Kidney (tissue), 14 donors: ENCODE measurements around the gene DHX15. TPM values are rescaled to one million over a fixed set of nuclear protein-coding genes. Genes with fewer than 3 reads are reported as not detected.

ENCODE experiments used
- DNase-seq, 5 donors: peaks; one replicate each; pipeline ENCODE4 v3.0.0-alpha.2; 2013 to 2020
- FAIRE-seq: peaks from 2 replicates; lab custom pipeline; 2012; peaks lifted over from hg19 to GRCh38; lab: Jason Lieb, UNC
- H3K27ac ChIP-seq, 2 donors: one replicate each; pipeline ENCODE4 v1.7.0; 2013; ENCODE audit warnings: low read depth in 2 of 2, low read length in 2 of 2, inconsistent platforms in 1 of 2
- H3K27me3 ChIP-seq: one replicate; pipeline ENCODE4 v1.7.1; 2013; ENCODE audit warnings: low read length, inconsistent platforms; ENCODE audit not compliant: control insufficient read depth, insufficient read depth
- H3K36me3 ChIP-seq, 3 donors: one replicate each; pipeline versions ENCODE4 v1.7.0 to v1.7.1; 2013; ENCODE audit warnings: low read length in 3 of 3, control low read depth in 1 of 3, inconsistent platforms in 1 of 3; ENCODE audit not compliant: insufficient read depth in 3 of 3, control insufficient read depth in 2 of 3
- H3K4me1 ChIP-seq, 3 donors: one replicate each; pipeline versions ENCODE4 v1.7.0 to v1.7.1; 2013; ENCODE audit warnings: low read length in 3 of 3, inconsistent platforms in 1 of 3, low read depth in 1 of 3; ENCODE audit not compliant: control insufficient read depth in 2 of 3, insufficient read depth in 2 of 3
- H3K4me3 ChIP-seq, 3 donors: one replicate each; pipeline versions ENCODE4 v1.7.0 to v1.8.1; 2013; ENCODE audit warnings: low read length in 3 of 3, control low read depth in 1 of 3, inconsistent platforms in 1 of 3
- H3K9ac ChIP-seq, 3 donors: one replicate each; pipeline versions ENCODE4 v1.7.0 to v1.7.1; 2013; ENCODE audit warnings: low read length in 3 of 3, control low read depth in 1 of 3, inconsistent platforms in 1 of 3
- H3K9me3 ChIP-seq, 3 donors: one replicate each; pipeline versions ENCODE4 v1.7.0 to v1.7.1; 2013; ENCODE audit warnings: low read length in 3 of 3, control low read depth in 1 of 3, inconsistent platforms in 1 of 3; ENCODE audit not compliant: control insufficient read depth in 2 of 3, insufficient read depth in 1 of 3
- CTCF ChIP-seq: IDR thresholded peaks from 3 replicates; pipeline ENCODE4 v1.5.1; 2012; ENCODE audit warnings: mild to moderate bottlenecking, moderate library complexity, borderline replicate concordance; ENCODE audit not compliant: insufficient read depth; ENCODE audit errors: extremely low read depth
- intact Hi-C: fragments of 100-400 bp; cut with DNase I; formaldehyde crosslinking; loops from one replicate; pipeline ENCODE4 v1.11.1; 2022
- polyA plus RNA-seq: library from polyadenylated mRNA; stranded (reverse); fragments of 350-450 nt; fragmentation: Illumina TruSeq; extraction: RNeasy Lipid Tissue Mini Kit (QIAGEN cat#74804); gene quantifications from one replicate; pipeline ENCODE4 v1.2.3, GENCODE V29; 2014; ENCODE audit warnings: low read depth, low replicate concordance; ENCODE audit not compliant: insufficient read depth
- total RNA-seq: library from RNA; stranded (reverse); fragmentation: NEBNext Ultra II Directional; extraction: Animal tissue kit (Norgen Biotek cat#: 25700); gene quantifications from one replicate; pipeline ENCODE4 v1.2.1, GENCODE V29; 2021
- donor health status: control.
- donor health status: control.
- donor health status: control.
- donor health status: control.
- donor health status: control.
- donor health status: DM: yes; HTN: yes; CAD: no.
- donor health status: Normal renal cell carcinoma (clear cell type).

DHX15 gene
- total and polyA plus RNA-seq, 2 donors from 2014 or later: 53.4 to 120 TPM

- no peaks in the 10 kb centered on the region for H3K27me3 ChIP-seq
- no peaks in the 10 kb centered on the region for H3K36me3 ChIP-seq
- TF ChIP-seq CTCF: no peak
- H3K4me1 ChIP-seq: no peaks in the 10 kb centered on the region
- no peak overlapping the region for H3K9ac ChIP-seq
- H3K9me3 ChIP-seq: no peaks in the 10 kb centered on the region
- DNase-seq (no peak), FAIRE-seq (no peak)
- intact Hi-C loops: no loop called here
- H3K4me3 ChIP-seq: no peak overlapping the region
- no peak overlapping the region for H3K27ac ChIP-seq
These were observed 87.8 kb downstream of the DHX15 start for GRCh38 chr4:24496597-24496996.

GRCh38 chr4:24495388-24495787 lies 89.0 kb downstream of the DHX15 start:
- H3K27me3 ChIP-seq: no peaks in the 10 kb centered on the region
- FAIRE-seq (no peak), DNase-seq (no peak)
- no peak for TF ChIP-seq CTCF
- H3K4me3 ChIP-seq: no peak overlapping the region
- no peak overlapping the region for H3K9ac ChIP-seq
- no peaks in the 10 kb centered on the region for H3K9me3 ChIP-seq
- no peaks in the 10 kb centered on the region for H3K36me3 ChIP-seq
- no peaks in the 10 kb centered on the region for H3K4me1 ChIP-seq
- H3K27ac ChIP-seq: no peak overlapping the region
- intact Hi-C loops: no loop called here

DNA sequence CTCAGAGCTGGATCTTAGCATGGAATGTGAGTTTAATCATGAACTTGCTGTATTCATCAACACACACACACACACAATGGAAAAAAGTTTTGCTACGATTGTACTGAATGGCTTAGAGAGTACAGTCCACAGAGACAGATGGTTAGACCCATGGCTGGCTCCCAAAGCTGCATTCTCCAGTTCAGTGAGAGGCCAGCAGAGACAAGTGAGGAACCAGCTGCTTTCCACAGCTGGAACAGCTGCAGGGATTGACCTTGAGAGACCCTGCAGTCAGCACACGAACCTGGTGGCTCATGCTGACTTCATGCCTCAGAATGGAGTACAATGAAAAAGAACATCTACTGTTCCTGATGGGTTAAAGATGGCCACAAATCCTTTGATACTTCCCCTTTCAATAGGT lies 94.5 kb downstream of the DHX15 start:
- Histone ChIP-seq H3K9ac (no peak overlapping the region), H3K9me3 (no peaks in the 10 kb centered on the region), H3K4me1 (no peaks in the 10 kb centered on the region), H3K36me3 (no peaks in the 10 kb centered on the region), H3K27ac (no peak overlapping the region), H3K4me3 (no peak overlapping the region), H3K27me3 (no peaks in the 10 kb centered on the region)
- peak in 3 of 5 donors; percentile 37 to 88 (median 53) for DNase-seq
- no peak for TF ChIP-seq CTCF
- intact Hi-C loops: no loop called here
- no peak for FAIRE-seq
